ENCODE results near the gene C11orf42. TPM values are rescaled to one million over a fixed set of nuclear protein-coding genes. Genes with fewer than 3 reads are reported as not detected.

Gene C11orf42
- total RNA-seq, 3 donors from 2014 or later (not counting 1 experiment from before 2014, with no cell fraction given), result not detected

- 58% methylated on average over 2 of the region's 2 CpGs for WGBS (ENCODE audit: insufficient coverage)
- peak overlapping the region; percentile 84 for H3K4me3 Mint-ChIP-seq
- H3K36me3 Mint-ChIP-seq, result no peaks in the 10 kb centered on the region
- DNase-seq (peak in 1 of 2 donors; percentile 34), ATAC-seq (peak; percentile 65 to 83 (median 69))
- no peak for TF ChIP-seq CTCF (IDR thresholded peaks at IDR 0.05)
- Histone ChIP-seq H3K36me3 (ENCODE audit: control insufficient read depth, insufficient read depth, low read length) (peaks cover 7% of the 10 kb centered on the region), H3K9me3 (ENCODE audit: control insufficient read depth, insufficient read depth, low read length) (no peaks in the 10 kb centered on the region), H3K27ac (ENCODE audit: low read length) (peak overlapping the region; percentile 82), H3K27me3 (ENCODE audit: control insufficient read depth, insufficient read depth, low read length) (no peaks in the 10 kb centered on the region), H3K4me3 (ENCODE audit: low read length) (no peak overlapping the region), H3K4me1 (ENCODE audit: control insufficient read depth, insufficient read depth, low read length) (peaks cover 61% of the 10 kb centered on the region)
- H3K9me3 Mint-ChIP-seq, result peaks cover 0 to 3% of the 10 kb centered on the region in 2 donors
- no peaks in the 10 kb centered on the region for H3K27me3 Mint-ChIP-seq (ENCODE audit: low read depth in 2 of 2)
- intact Hi-C loops (cut with micrococcal nuclease), result loop anchor here (1.0 to 5.0 kb wide), 3 partner anchors 27 to 281 kb away; partner anchors contain the start of genes ARFIP2, FHIP1B and TIMM10B
- H3K27ac Mint-ChIP-seq, result peak overlapping the region; percentile 89 to 90
- peaks cover 86 to 90% of the 10 kb centered on the region in 2 donors for H3K4me1 Mint-ChIP-seq
Measured at GRCh38 chr11:6201481-6201880, 3.9 kb upstream of the C11orf42 start.

DNA sequence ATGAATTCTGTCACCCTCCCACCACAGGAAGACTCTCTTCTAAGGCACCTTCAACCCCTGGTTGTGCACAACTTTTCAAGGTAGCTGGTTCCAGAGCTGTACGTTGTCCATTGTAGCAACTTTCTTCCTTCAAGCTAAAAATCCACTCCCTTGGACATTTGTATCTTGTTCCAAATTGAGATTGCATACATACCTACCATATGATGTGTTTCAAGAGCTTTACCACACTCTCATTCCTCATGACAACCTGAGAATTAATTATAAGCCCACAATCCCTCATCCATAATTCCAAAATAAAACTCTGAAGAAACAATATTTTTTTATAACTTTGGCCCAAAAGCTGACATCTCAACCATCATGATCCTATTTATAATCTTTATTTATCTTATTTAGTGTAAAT lies 3.3 kb upstream of the C11orf42 start:
- ATAC-seq (peak in 2 of 3 donors; percentile 9 to 17), DNase-seq (no peak)
- H3K4me1 ChIP-seq (ENCODE audit: control insufficient read depth, insufficient read depth, low read length), result peaks cover 55% of the 10 kb centered on the region
- H3K27me3 ChIP-seq (ENCODE audit: control insufficient read depth, insufficient read depth, low read length), result no peaks in the 10 kb centered on the region
- Mint-ChIP-seq H3K27me3 (ENCODE audit: low read depth in 2 of 2) (no peaks in the 10 kb centered on the region), H3K27ac (peak overlapping the region; percentile 89 to 90), H3K4me1 (peaks cover 82 to 92% of the 10 kb centered on the region in 2 donors), H3K36me3 (no peaks in the 10 kb centered on the region), H3K4me3 (peak overlapping the region; percentile 84), H3K9me3 (peaks cover 0 to 3% of the 10 kb centered on the region in 2 donors)
- peaks cover 8% of the 10 kb centered on the region for H3K36me3 ChIP-seq (ENCODE audit: control insufficient read depth, insufficient read depth, low read length)
- WGBS (ENCODE audit: insufficient coverage), result 46% methylated on average over 1 of the region's 1 CpG
- peak overlapping the region; percentile 58 for H3K27ac ChIP-seq (ENCODE audit: low read length)
- H3K4me3 ChIP-seq (ENCODE audit: low read length), result no peak overlapping the region
- intact Hi-C loops (cut with micrococcal nuclease), result loop anchor here (5.0 kb wide), 1 partner anchor 280 kb away; the partner anchor contains the start of genes ARFIP2 and TIMM10B
- no peak for TF ChIP-seq CTCF (IDR thresholded peaks at IDR 0.05)
- H3K9me3 ChIP-seq (ENCODE audit: control insufficient read depth, insufficient read depth, low read length), result no peaks in the 10 kb centered on the region

DNA sequence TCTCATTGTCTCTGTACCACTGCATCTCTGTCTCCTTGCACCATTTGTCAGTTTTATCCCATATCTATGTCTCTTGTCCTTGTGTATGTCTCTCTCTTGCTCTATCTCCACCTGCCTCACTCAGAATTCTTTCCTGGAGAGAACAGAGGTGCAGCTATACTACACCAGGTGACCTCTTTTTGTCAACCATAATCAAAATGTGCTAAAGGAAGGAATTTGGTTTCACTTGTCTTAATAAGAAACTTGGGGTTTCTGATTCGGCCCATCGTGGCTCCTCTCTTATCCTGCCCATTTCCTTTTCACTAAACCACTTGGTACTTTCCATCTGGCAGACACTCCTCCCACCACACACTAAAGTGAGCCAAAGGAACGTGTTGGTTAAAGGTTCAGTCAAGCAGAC lies 2.0 kb upstream of the C11orf42 start:
- Mint-ChIP-seq H3K27ac (peak overlapping the region; percentile 89 to 90), H3K4me3 (peak overlapping the region; percentile 82), H3K27me3 (ENCODE audit: low read depth in 2 of 2) (no peaks in the 10 kb centered on the region), H3K36me3 (no peaks in the 10 kb centered on the region), H3K4me1 (peaks cover 69 to 82% of the 10 kb centered on the region in 2 donors), H3K9me3 (peaks cover 0 to 3% of the 10 kb centered on the region in 2 donors)
- Histone ChIP-seq H3K4me1 (ENCODE audit: control insufficient read depth, insufficient read depth, low read length) (peaks cover 53% of the 10 kb centered on the region), H3K4me3 (ENCODE audit: low read length) (no peak overlapping the region), H3K9me3 (ENCODE audit: control insufficient read depth, insufficient read depth, low read length) (no peaks in the 10 kb centered on the region), H3K27ac (ENCODE audit: low read length) (peak overlapping the region; percentile 15), H3K36me3 (ENCODE audit: control insufficient read depth, insufficient read depth, low read length) (peaks cover 13% of the 10 kb centered on the region), H3K27me3 (ENCODE audit: control insufficient read depth, insufficient read depth, low read length) (no peaks in the 10 kb centered on the region)
- TF ChIP-seq CTCF (IDR thresholded peaks at IDR 0.05), result no peak
- ATAC-seq (peak; percentile 24 to 56 (median 54)), DNase-seq (peak in 1 of 2 donors; percentile 62)
- WGBS (ENCODE audit: insufficient coverage), result 6% methylated on average over 3 of the region's 3 CpGs
- intact Hi-C loops (cut with micrococcal nuclease), result loop anchor here (5.0 kb wide), 1 partner anchor 279 kb away; the partner anchor contains the start of genes ARFIP2 and TIMM10B
